Measurements from ENCODE around the gene CCL3. TPM values are rescaled to one million over a fixed set of nuclear protein-coding genes. Genes with fewer than 3 reads are reported as not detected.
"Not testable (repeated sequence)": the region's sequence is repeated elsewhere in the genome, so short reads cannot be mapped to it uniquely, and the experiment has no call there.

CCL3 gene
- total RNA-seq, 1 donor from 2014 or later, result 1.3 TPM

DNA sequence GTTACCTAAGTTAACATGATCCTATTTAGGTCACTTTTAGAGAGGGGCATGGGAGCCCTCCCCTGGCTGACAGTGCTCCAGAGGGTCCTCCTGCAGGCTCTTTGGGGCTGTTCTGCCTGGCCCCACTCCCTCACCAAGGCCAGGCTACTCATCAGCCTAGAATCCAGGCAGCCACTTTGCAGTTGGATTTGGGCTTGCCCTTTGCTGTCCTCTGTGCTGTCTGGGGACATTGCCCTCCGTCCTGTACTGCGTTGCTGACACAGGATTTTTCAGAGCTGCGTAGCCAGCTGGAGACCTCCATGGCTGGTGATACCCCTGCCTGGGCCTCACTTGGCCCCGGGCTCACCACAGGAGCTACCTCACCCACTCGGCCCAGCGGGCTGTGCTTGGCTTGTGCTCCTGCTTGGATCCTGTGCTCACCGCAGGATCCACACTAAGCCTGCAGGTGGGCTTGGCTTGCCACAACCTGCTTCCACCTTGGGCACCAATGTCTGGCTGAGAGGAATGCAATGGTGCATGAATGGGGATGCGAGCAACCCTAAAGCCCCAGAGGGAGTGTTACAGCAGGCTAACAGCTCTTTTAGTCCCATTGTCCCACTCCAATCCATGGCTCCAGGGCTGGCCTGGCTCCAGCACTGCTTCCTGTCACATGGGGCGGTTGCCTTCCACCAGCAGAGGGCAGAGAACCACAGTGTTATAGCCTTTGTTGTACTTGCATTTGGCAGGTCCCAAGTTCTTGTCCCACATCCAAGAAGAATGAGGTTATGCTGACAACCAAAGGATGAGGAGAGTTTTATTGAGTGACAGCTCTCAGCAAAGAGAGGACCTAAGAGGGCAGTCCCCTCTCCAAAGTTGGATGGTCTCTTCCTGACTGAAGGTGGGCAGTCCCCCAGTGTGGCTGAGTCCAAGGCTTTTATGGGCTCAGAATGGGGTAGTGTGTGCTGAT is 35.2 kb upstream of the CCL3 start:
- no peak overlapping the region for H3K4me3 ChIP-seq (ENCODE audit: low read depth, low read length)
- TF ChIP-seq, protein P1, sequence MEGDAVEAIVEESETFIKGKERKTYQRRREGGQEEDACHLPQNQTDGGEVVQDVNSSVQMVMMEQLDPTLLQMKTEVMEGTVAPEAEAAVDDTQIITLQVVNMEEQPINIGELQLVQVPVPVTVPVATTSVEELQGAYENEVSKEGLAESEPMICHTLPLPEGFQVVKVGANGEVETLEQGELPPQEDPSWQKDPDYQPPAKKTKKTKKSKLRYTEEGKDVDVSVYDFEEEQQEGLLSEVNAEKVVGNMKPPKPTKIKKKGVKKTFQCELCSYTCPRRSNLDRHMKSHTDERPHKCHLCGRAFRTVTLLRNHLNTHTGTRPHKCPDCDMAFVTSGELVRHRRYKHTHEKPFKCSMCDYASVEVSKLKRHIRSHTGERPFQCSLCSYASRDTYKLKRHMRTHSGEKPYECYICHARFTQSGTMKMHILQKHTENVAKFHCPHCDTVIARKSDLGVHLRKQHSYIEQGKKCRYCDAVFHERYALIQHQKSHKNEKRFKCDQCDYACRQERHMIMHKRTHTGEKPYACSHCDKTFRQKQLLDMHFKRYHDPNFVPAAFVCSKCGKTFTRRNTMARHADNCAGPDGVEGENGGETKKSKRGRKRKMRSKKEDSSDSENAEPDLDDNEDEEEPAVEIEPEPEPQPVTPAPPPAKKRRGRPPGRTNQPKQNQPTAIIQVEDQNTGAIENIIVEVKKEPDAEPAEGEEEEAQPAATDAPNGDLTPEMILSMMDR (conservative IDR thresholded peaks at IDR 0.05; ENCODE audit: low read depth, low read length), result no peak
- DNase-seq (ENCODE audit: low read depth), result no peak

DNA sequence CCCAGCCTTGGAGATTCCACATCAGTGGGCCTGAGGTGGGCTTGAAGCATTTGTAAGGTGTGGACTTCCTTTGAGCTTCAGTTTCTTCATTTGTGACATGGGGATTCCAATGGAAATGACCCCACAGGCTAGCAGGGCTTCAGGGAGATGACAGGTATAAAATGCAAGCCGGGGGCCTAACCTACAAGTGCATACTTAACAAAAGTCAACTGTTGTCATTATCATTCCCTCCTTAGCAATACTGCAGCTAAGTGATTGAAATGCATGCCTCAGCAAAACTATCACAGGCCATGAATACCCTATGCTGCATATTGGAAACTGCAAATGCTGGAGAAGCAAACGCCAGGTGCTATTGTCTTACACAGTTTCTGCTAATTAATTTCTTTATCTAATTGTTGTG is 33.5 kb upstream of the CCL3 start:
- no peak overlapping the region for H3K4me3 ChIP-seq (ENCODE audit: low read depth, low read length)
- TF ChIP-seq, protein P1 (conservative IDR thresholded peaks at IDR 0.05; ENCODE audit: low read depth, low read length), result no peak
- no peak for DNase-seq (ENCODE audit: low read depth)

DNA sequence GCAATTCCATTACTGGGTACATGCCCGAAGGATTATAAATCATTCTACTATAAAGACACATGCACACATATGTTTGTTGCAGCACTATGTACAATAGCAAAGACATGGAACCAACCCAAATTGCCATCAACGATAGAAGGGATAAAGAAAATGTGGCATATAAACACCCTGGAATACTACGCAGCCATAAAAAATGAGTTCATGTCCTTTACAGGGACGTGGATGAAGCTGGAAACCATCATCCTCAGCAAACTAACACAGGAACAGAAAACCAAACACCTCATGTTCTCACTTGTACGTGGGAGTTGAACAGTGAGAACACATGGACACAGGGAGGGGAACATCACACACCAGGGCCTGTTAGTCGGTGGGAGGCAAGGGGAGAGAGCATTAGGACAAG is 31.2 kb upstream of the CCL3 start:
- not testable (repeated sequence) for H3K4me3 ChIP-seq (ENCODE audit: low read depth, low read length); DNase-seq (ENCODE audit: low read depth)

DNA sequence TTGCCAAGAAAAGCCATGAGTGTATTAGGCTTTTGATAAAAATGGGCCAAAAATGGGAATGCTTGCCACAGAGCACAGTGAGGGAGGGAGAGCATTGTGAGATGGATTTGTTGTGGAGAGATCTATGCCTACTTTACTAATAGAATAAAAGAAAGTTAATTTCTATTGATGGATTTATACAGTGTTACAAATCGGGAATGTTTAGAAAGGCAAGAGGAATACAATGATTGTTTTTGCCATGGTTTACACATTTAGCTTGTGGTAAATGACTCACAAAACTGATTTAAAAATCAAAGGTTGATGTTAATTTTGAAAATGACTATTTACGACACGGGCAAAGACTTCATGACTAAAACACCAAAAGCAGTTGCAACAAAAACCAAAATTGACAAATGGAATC is 30.3 kb upstream of the CCL3 start:
- TF ChIP-seq, protein P1 (conservative IDR thresholded peaks at IDR 0.05; ENCODE audit: low read depth, low read length), result no peak
- no peak for DNase-seq (ENCODE audit: low read depth)
- H3K4me3 ChIP-seq (ENCODE audit: low read depth, low read length), result no peak overlapping the region

DNA sequence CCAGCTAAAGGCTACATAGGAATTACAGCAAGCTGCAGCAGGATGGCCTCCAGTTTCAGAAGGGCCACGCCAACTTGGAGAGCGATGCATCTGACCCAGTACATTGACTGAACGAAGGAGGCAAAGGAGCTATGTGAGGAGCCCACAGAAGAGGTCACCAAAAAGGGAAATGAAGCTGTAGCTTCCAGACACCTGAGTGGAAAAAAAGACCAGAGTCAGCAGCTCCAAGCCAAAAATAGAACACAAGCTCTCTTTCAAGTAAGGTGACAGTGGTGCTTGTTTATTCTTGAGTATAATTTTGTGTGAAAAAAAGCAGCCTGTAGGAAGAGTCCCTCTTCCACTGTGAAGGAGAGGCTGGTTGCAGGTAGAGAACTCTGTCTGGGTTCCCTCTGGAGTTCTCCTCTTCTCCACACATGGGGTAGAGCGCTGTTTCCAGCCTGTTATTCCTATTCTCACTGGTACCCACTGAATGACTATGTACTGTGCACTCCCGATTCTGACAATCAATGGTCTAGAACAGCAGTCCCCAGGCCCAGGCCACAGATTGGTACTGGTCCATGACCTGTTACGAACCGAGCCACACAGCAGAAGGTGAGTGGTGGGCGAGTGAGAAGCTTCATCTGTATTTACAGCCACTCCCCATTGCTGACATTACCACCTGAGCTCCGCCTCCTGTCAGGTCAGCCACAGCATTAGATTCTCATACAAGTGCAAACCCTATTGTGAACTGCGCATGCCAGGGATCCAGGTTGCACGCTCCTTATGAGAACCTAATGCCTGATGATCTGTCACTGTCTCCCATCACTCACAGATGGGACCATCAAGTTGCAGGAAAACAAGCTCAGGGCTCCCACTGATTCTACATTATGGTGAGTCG is 28.8 kb upstream of the CCL3 start:
- H3K4me3 ChIP-seq (ENCODE audit: low read depth, low read length), result no peak overlapping the region
- no peak for DNase-seq (ENCODE audit: low read depth)
- TF ChIP-seq, protein P1 (conservative IDR thresholded peaks at IDR 0.05; ENCODE audit: low read depth, low read length), result no peak

DNA sequence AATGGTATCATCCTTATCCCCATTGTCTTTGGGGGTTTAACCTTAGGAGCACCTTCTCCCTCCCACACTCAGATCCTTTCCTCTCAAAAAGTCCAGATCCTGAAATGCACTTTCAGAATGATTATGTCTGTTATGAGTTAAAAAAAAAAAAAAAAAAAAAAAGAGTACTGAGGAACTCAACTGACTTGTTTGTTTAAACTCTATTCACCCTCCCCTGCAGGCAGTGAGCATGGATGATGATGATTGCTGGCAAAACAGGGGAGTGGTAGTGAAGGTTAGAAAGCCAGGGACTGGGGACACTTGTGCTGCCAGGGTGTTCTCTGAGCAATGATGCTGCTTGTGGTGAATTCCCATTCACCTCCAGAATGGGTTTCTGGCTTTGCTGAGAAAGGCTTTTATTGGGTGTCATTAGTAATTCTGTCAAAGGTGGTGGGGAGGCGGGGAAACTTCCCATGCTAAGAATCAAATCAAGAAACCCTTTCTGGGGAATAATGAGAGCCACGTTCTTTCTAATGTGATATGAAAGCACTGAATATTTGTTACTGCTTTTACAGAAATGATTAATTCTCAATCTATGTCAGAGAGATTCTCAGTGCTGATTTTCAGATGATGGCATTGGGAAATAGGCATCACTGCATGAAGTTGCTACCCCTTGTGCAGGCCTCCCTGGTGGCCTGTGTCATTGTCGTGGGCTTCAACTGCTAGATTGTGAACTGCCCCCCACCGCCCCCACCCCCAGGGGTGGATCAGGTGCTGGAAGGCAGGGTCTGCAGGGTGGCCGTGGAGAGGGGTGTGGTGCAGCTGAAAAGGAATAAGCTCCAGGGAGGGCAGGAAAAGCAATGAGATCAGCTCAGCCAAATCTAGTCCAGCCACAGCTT is 27.8 kb upstream of the CCL3 start:
- no peak for DNase-seq (ENCODE audit: low read depth)
- no peak overlapping the region for H3K4me3 ChIP-seq (ENCODE audit: low read depth, low read length)
- TF ChIP-seq, protein P1 (conservative IDR thresholded peaks at IDR 0.05; ENCODE audit: low read depth, low read length), result no peak

DNA sequence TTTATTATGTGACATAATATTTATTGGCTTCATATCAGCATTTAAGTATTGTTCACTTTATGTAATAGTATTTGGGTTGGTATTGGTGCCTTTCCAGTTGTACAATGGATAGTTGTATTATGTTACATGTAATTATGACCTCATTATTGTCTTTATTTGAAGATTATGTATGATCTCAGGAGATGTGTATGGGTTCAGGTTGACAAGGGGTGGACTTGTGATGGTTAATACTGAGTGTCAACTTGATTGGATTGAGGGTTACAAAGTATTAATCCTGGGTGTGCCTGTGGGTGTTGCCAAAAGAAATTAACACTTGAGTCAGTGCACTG is 25.7 kb upstream of the CCL3 start:
- not testable (repeated sequence) for DNase-seq (ENCODE audit: low read depth)

DNA sequence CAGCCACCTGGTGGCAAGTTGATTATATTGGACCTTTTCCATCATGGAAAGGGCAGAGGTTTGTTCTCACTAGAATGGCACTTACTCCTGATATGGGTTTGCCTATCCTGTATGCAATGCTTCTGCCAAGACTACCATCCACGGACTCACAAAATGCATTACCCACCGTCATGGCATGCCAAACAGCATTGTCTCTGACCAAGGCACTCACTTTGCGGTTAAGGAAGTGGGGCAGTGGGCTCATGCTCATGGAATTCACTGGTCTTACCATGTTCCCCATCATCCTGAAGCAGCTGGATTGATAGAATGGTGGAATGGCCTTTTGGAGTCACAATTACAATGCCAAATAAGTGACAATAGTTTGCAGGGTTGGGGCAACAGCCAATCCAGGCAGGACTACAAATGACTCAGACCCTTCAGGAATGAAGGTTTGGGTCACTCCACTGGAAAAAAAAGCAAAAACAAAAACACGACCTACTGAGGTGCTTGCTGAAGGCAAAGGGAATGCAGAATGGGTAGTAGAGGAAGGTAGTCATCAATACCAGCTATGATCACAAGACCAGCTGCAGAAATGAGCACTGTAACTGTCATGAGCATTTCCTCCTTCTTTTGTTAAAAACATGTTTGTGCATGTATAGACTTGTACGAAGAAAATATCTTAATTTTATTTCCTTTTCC is 25.2 kb upstream of the CCL3 start:
- not testable (repeated sequence) for DNase-seq (ENCODE audit: low read depth); H3K4me3 ChIP-seq (ENCODE audit: low read depth, low read length)

More for the DNA sequence above, 25.7 kb upstream of the CCL3 start:
- H3K4me3 ChIP-seq (ENCODE audit: low read depth, low read length), result not testable (repeated sequence)

DNA sequence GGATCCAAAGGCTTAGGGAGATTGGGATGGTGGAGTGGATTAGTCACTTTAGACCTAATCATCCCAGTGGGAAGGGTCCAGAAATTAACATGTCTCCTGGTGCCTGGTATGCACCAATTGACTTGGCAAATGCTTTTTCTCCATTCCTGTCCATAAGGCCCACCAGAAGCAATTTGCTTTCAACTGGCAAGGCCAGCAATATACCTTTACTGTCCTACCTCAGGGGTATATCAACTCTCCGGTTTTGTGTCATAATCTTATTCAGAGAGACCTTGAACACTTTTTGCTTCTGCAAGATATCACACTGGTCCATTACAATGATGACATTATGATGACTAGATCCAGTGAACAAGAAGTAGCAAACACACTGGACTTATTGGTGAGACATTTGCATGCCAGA is 23.2 kb upstream of the CCL3 start:
- DNase-seq (ENCODE audit: low read depth), result not testable (repeated sequence)

More for the DNA sequence above, 23.2 kb upstream of the CCL3 start:
- not testable (repeated sequence) for H3K4me3 ChIP-seq (ENCODE audit: low read depth, low read length)

Measured in epithelial cell of proximal tubule (primary cell).